Cardiac muscle cell (in vitro differentiated cells and primary cell): Measurements from ENCODE around the gene PPP3CB. TPM values are rescaled to one million over a fixed set of nuclear protein-coding genes. Genes with fewer than 3 reads are reported as not detected.

Experiments
- DNase-seq, 2 donors: peaks; one replicate each; pipeline versions ENCODE4 v3.0.0 to v3.0.0-alpha.2; 2010 to 2017; ENCODE audit warnings: low read depth in 1 of 2, low spot score in 1 of 2
- H3K27ac ChIP-seq: fragments of 200-600 bp; sonication (generic); 2 replicates; pipeline ENCODE4 v1.5.1; 2016
- H3K27me3 ChIP-seq: fragments of 200-600 bp; sonication (generic); 2 replicates; pipeline ENCODE4 v1.6.0; 2016; ENCODE audit warnings: control low read depth
- H3K36me3 ChIP-seq: fragments of 200-600 bp; sonication (generic); 2 replicates; pipeline ENCODE4 v1.5.1; 2016; ENCODE audit warnings: control low read depth
- H3K4me1 ChIP-seq: fragments of 200-600 bp; sonication (generic); 2 replicates; pipeline ENCODE4 v1.8.1; 2017; ENCODE audit warnings: low read depth, mild to moderate bottlenecking, mixed run types
- H3K4me3 ChIP-seq: fragments of 200-600 bp; sonication (generic); 2 replicates; pipeline ENCODE4 v1.5.1; 2016; ENCODE audit warnings: mild to moderate bottlenecking
- H3K9me3 ChIP-seq: fragments of 200-600 bp; sonication (generic); 2 replicates; pipeline ENCODE4 v1.5.1; 2017; ENCODE audit warnings: low read depth, mild to moderate bottlenecking, control low read depth
- CTCF ChIP-seq: IDR thresholded peaks from 2 replicates; pipeline ENCODE4 v1.5.1; 2012; ENCODE audit warnings: low read depth, mild to moderate bottlenecking, low read length
- polyA plus RNA-seq: library from polyadenylated mRNA; unstranded; fragments of >200 nt; fragmentation: Nextera tagmentation; extraction: Ambion mirVana; gene quantifications from 2 replicates; pipeline ENCODE4 v1.2.1, GENCODE V29; 2016
- total RNA-seq: library from RNA; depleted of rRNA; stranded (reverse); fragments of >200 nt; gene quantifications from 2 replicates; pipeline ENCODE4 v1.2.3, GENCODE V29; 2016

The PPP3CB gene
- total and polyA plus RNA-seq, 2 experiments from 2014 or later: 14.3 to 45.2 TPM

- Histone ChIP-seq H3K36me3 (peaks cover 15% of the 10 kb centered on the region), H3K9me3 (no peaks in the 10 kb centered on the region), H3K4me1 (peaks cover 26% of the 10 kb centered on the region), H3K27ac (peak within 1 kb of the TSS; percentile 40), H3K27me3 (no peaks in the 10 kb centered on the region), H3K4me3 (no peak within 1 kb of the TSS)
- TF ChIP-seq CTCF: no peak
- DNase-seq: peak in 1 of 2 donors; percentile 94
Measured at GRCh38 chr10:73433538-73433867, 62.3 kb downstream of the PPP3CB start, which contains the start of gene MSS51. TSS of gene MSS51 (minus strand) at chr10:73433561. CDS start at chr10:73428284, 5,277 bp downstream.

GRCh38 chr10:73432646-73433537, 62.9 kb downstream of the PPP3CB start:
- Histone ChIP-seq H3K27ac (no peak overlapping the region), H3K9me3 (no peaks in the 10 kb centered on the region), H3K27me3 (no peaks in the 10 kb centered on the region), H3K4me1 (peaks cover 26% of the 10 kb centered on the region), H3K36me3 (peaks cover 9% of the 10 kb centered on the region), H3K4me3 (no peak overlapping the region)
- DNase-seq: peak in 1 of 2 donors; percentile 44
- no peak for TF ChIP-seq CTCF

GRCh38 chr10:73426318-73426717, 69.5 kb downstream of the PPP3CB start:
- H3K27me3 ChIP-seq: no peaks in the 10 kb centered on the region
- peaks cover 25% of the 10 kb centered on the region for H3K36me3 ChIP-seq
- H3K4me3 ChIP-seq: no peak overlapping the region
- TF ChIP-seq CTCF: no peak
- H3K27ac ChIP-seq: no peak overlapping the region
- no peak for DNase-seq
- no peaks in the 10 kb centered on the region for H3K4me1 ChIP-seq
- no peaks in the 10 kb centered on the region for H3K9me3 ChIP-seq

GRCh38 chr10:73424478-73424877, 71.3 kb downstream of the PPP3CB start:
- Histone ChIP-seq H3K4me3 (no peak overlapping the region), H3K27me3 (no peaks in the 10 kb centered on the region), H3K9me3 (no peaks in the 10 kb centered on the region), H3K27ac (no peak overlapping the region), H3K4me1 (no peaks in the 10 kb centered on the region), H3K36me3 (peaks cover 25% of the 10 kb centered on the region)
- no peak for DNase-seq
- TF ChIP-seq CTCF: no peak

GRCh38 chr10:73423309-73423708, 72.5 kb downstream of the PPP3CB start:
- no peak for TF ChIP-seq CTCF
- no peaks in the 10 kb centered on the region for H3K27me3 ChIP-seq
- no peaks in the 10 kb centered on the region for H3K4me1 ChIP-seq
- H3K36me3 ChIP-seq: peaks cover 25% of the 10 kb centered on the region
- H3K4me3 ChIP-seq: no peak overlapping the region
- DNase-seq: no peak
- no peak overlapping the region for H3K27ac ChIP-seq
- H3K9me3 ChIP-seq: no peaks in the 10 kb centered on the region
